WTC11 (cell line): ENCODE data around the gene PRB3.

ENCODE experiments used
- ATF3 ChIP-seq: sonication (generic); formaldehyde crosslinking; conservative IDR thresholded peaks from 2 replicates; pipeline ENCODE4 v1.8.1; 2022; ENCODE audit warnings: mild to moderate bottlenecking, missing genetic modification reagents
- CREB1 ChIP-seq: sonication (generic); formaldehyde crosslinking; IDR thresholded peaks from 2 replicates; pipeline ENCODE4 v1.8.0; 2023; ENCODE audit warnings: mild to moderate bottlenecking, missing genetic modification reagents
- CTCF ChIP-seq: fragments of 200-600 bp; IDR thresholded peaks from 2 replicates; pipeline ENCODE4 v1.8.0; 2022; ENCODE audit warnings: antibody characterized with exemption
- FOXP1 ChIP-seq: sonication (generic); formaldehyde crosslinking; IDR thresholded peaks from 2 replicates; pipeline ENCODE4 v1.8.0; 2022; ENCODE audit warnings: missing genetic modification reagents, mild to moderate bottlenecking, moderate library complexity, borderline replicate concordance
- HMGXB4 ChIP-seq: sonication (generic); formaldehyde crosslinking; IDR thresholded peaks from 2 replicates; pipeline ENCODE4 v1.8.1; 2023; ENCODE audit warnings: mild to moderate bottlenecking, moderate library complexity, missing genetic modification reagents
- NR2C2 ChIP-seq: sonication (generic); formaldehyde crosslinking; IDR thresholded peaks from 2 replicates; pipeline ENCODE4 v1.8.0; 2022; ENCODE audit warnings: mild to moderate bottlenecking, missing genetic modification reagents
- OVOL2 ChIP-seq: fragments of 250-450 bp; sonication (Bioruptor Pico); IDR thresholded peaks from 2 replicates; pipeline ENCODE4 v1.9.0; 2021; ENCODE audit warnings: mild to moderate bottlenecking, borderline replicate concordance
- STAT6 ChIP-seq: sonication (generic); formaldehyde crosslinking; conservative IDR thresholded peaks from 2 replicates; pipeline ENCODE4 v1.8.1; 2023; ENCODE audit warnings: mild to moderate bottlenecking, low read depth, missing genetic modification reagents, moderate library complexity
- ZNF263 ChIP-seq: sonication (generic); formaldehyde crosslinking; IDR thresholded peaks from 2 replicates; pipeline ENCODE4 v1.8.1; 2022; ENCODE audit warnings: low read depth, mild to moderate bottlenecking, moderate library complexity, missing genetic modification reagents

GRCh38 chr12:11227373-11227772 is 42.1 kb downstream of the PRB3 start:
- no peak for TF ChIP-seq FOXP1 (CRISPR knock-in tag)
- TF ChIP-seq CTCF = no peak
- TF ChIP-seq ATF3 = no peak
- TF ChIP-seq OVOL2 = no peak
- no peak for TF ChIP-seq CREB1 (CRISPR knock-in tag)
- no peak for TF ChIP-seq HMGXB4 (CRISPR knock-in tag)
- no peak for TF ChIP-seq STAT6 (CRISPR knock-in tag)
- no peak for TF ChIP-seq NR2C2 (CRISPR knock-in tag)
- no peak for TF ChIP-seq ZNF263
